BJ (cell line): ENCODE measurements around the gene HOOK1. TPM values are rescaled to one million over a fixed set of nuclear protein-coding genes. Genes with fewer than 3 reads are reported as not detected.
"Not testable (repeated sequence)": the region's sequence is repeated elsewhere in the genome, so short reads cannot be mapped to it uniquely, and the experiment has no call there.

Experiments
- CTCF ChIA-PET: fragments of 350-600 bp; formaldehyde crosslinking; extraction: SDS; loops from one replicate; lab custom pipeline; 2021; ENCODE audit warnings: antibody characterized with exemption, inconsistent platforms; lab: Yijun Ruan, JAX
- POLR2A ChIA-PET: fragments of 300-600 bp; sonication (Branson Sonifier 250); formaldehyde crosslinking; extraction: SDS; loops from one replicate; lab custom pipeline; 2021; ENCODE audit warnings: antibody characterized with exemption; lab: Charles Lee
- DNase-seq: peaks from one replicate; pipeline ENCODE4 v3.0.0-alpha.2; 2011; ENCODE audit warnings: low read depth
- H3K27me3 ChIP-seq: 2 replicates; pipeline ENCODE4 v1.6.0; 2011; ENCODE audit warnings: low read length; ENCODE audit not compliant: control insufficient read depth, insufficient read depth
- H3K36me3 ChIP-seq: 2 replicates; pipeline ENCODE4 v1.5.1; 2011; ENCODE audit warnings: low read length; ENCODE audit not compliant: control insufficient read depth, insufficient read depth
- H3K4me3 ChIP-seq: 2 replicates; pipeline ENCODE4 v1.5.1; 2011; ENCODE audit warnings: low read depth, mild to moderate bottlenecking, control low read depth, low read length
- CTCF ChIP-seq: IDR thresholded peaks from 2 replicates; pipeline ENCODE4 v1.5.1; 2011; ENCODE audit warnings: low read depth, mild to moderate bottlenecking, control low read depth, inconsistent platforms, low read length, moderate library complexity; ENCODE audit not compliant: insufficient read depth
- polyA plus RNA-seq: library from polyadenylated mRNA; depleted of rRNA; stranded (reverse); fragments of >200 nt; gene quantifications from 2 replicates; pipeline ENCODE4 v1.2.3, GENCODE V29; 2011; rRNA removed

Gene HOOK1
- polyA plus RNA-seq, 1 experiment, result not detected

GRCh38 chr1:59917026-59917784, 102.5 kb downstream of the HOOK1 start:
- TF ChIP-seq CTCF, result no peak
- Histone ChIP-seq H3K36me3 (no peaks in the 10 kb centered on the region), H3K27me3 (no peaks in the 10 kb centered on the region), H3K4me3 (no peak overlapping the region)
- ChIA-PET POLR2A (no interaction called here), CTCF (no interaction called here)
- DNase-seq, result no peak

- CTCF ChIA-PET, result no interaction called here
- H3K36me3 ChIP-seq, result no peaks in the 10 kb centered on the region
- no peak for TF ChIP-seq CTCF
- DNase-seq, result no peak
- H3K4me3 ChIP-seq, result no peak overlapping the region
- no peaks in the 10 kb centered on the region for H3K27me3 ChIP-seq
- POLR2A ChIA-PET, result no interaction called here
Measured at GRCh38 chr1:59917785-59918180, 103.0 kb downstream of the HOOK1 start.

- no peak for DNase-seq
- CTCF ChIA-PET, result no interaction called here
- POLR2A ChIA-PET, result no interaction called here
- Histone ChIP-seq H3K4me3 (no peak overlapping the region), H3K36me3 (no peaks in the 10 kb centered on the region), H3K27me3 (peaks cover 2% of the 10 kb centered on the region; the same call in 1 of the 2 replicates)
- TF ChIP-seq CTCF, result no peak
Measured at GRCh38 chr1:59919746-59920145, 105.0 kb downstream of the HOOK1 start.

- H3K4me3 ChIP-seq, H3K27me3 ChIP-seq, CTCF ChIA-PET, POLR2A ChIA-PET, H3K36me3 ChIP-seq, DNase-seq: not testable (repeated sequence)
Measured at GRCh38 chr1:59921258-59921899, 106.6 kb downstream of the HOOK1 start.

- ChIA-PET POLR2A (no interaction called here), CTCF (no interaction called here)
Measured at GRCh38 chr1:59924653-59925052, 109.9 kb downstream of the HOOK1 start.

More at GRCh38 chr1:59924653-59925052, 109.9 kb downstream of the HOOK1 start:
- Histone ChIP-seq H3K27me3 (peaks cover 4% of the 10 kb centered on the region), H3K36me3 (no peaks in the 10 kb centered on the region), H3K4me3 (no peak overlapping the region)
- no peak for TF ChIP-seq CTCF
- DNase-seq, result no peak

Other genes with a start within 250 kb of the HOOK1 start
- gene CYP2J2, start 111.8 kb downstream of the HOOK1 start, polyA plus RNA-seq, result 0.04 and 0.07 TPM in 2 replicates